Hepatocyte (in vitro differentiated cells): ENCODE results near the gene THSD4. TPM values are rescaled to one million over a fixed set of nuclear protein-coding genes. Genes with fewer than 3 reads are reported as not detected.

Source experiments
- DNase-seq: peaks from one replicate; pipeline ENCODE4 v3.0.0-alpha.2; 2016; ENCODE audit warnings: low spot score
- H2AFZ ChIP-seq: fragments of 200-600 bp; sonication (generic); 2 replicates; pipeline ENCODE4 v1.6.0; 2016; ENCODE audit warnings: antibody characterized with exemption, mild to moderate bottlenecking
- H3K27ac ChIP-seq: fragments of 200-600 bp; sonication (generic); 2 replicates; pipeline ENCODE4 v1.5.1; 2016; ENCODE audit warnings: mild to moderate bottlenecking
- H3K27me3 ChIP-seq: fragments of 200-600 bp; sonication (generic); 2 replicates; pipeline ENCODE4 v1.6.1; 2016
- H3K36me3 ChIP-seq: fragments of 200-600 bp; sonication (generic); replicated peaks from 2 replicates; pipeline ENCODE4 v1.5.1; 2016; ENCODE audit warnings: low read depth; ENCODE audit not compliant: insufficient read depth
- H3K4me1 ChIP-seq: fragments of 200-600 bp; sonication (generic); 2 replicates; pipeline ENCODE4 v1.5.1; 2016; ENCODE audit warnings: mild to moderate bottlenecking, moderate library complexity; ENCODE audit not compliant: insufficient read depth
- H3K4me2 ChIP-seq: fragments of 200-600 bp; sonication (generic); 2 replicates; pipeline ENCODE4 v1.6.0; 2016
- H3K4me3 ChIP-seq: fragments of 200-600 bp; sonication (generic); 2 replicates; pipeline ENCODE4 v1.5.1; 2016; ENCODE audit warnings: mild to moderate bottlenecking
- H3K79me2 ChIP-seq: fragments of 200-600 bp; sonication (generic); 2 replicates; pipeline ENCODE4 v1.6.0; 2017; ENCODE audit warnings: mild to moderate bottlenecking
- H3K9me2 ChIP-seq: fragments of 200-600 bp; sonication (generic); replicated peaks from 2 replicates; pipeline ENCODE4 v1.6.0; 2017; ENCODE audit warnings: mild to moderate bottlenecking; ENCODE audit not compliant: insufficient read depth
- H3K9me3 ChIP-seq: fragments of 200-600 bp; sonication (generic); 2 replicates; pipeline ENCODE4 v1.5.1; 2016; ENCODE audit warnings: low read depth, mild to moderate bottlenecking
- H4K20me1 ChIP-seq: fragments of 200-600 bp; sonication (generic); 2 replicates; pipeline ENCODE4 v1.6.0; 2016; ENCODE audit warnings: mild to moderate bottlenecking; ENCODE audit not compliant: insufficient read depth, poor library complexity, severe bottlenecking
- EZH2 ChIP-seq: fragments of 200-600 bp; sonication (generic); IDR thresholded peaks from 2 replicates; pipeline ENCODE4 v1.6.1; 2016; ENCODE audit warnings: antibody characterized with exemption, mild to moderate bottlenecking, borderline replicate concordance
- EZH2phosphoT487 ChIP-seq: fragments of 200-600 bp; sonication (generic); IDR thresholded peaks from one replicate; pipeline ENCODE4 v1.6.1; 2018; ENCODE audit warnings: antibody characterized with exemption, mild to moderate bottlenecking, low read depth, moderate library complexity; ENCODE audit not compliant: unreplicated experiment, severe bottlenecking
- WGBS: methylation state at CpG from one replicate; pipeline ENCODE4 v1.1.6; 2016; ENCODE audit warnings: low lambda C conversion rate; ENCODE audit errors: missing lambda C conversion rate; 5-methylcytosine and 5-hydroxymethylcytosine counted together
- polyA plus RNA-seq: library from polyadenylated mRNA; unstranded; fragments of >200 nt; fragmentation: Nextera tagmentation; extraction: Ambion mirVana; gene quantifications from 2 replicates; pipeline ENCODE4 v1.2.1, GENCODE V29; 2016
- total RNA-seq: library from RNA; depleted of rRNA; stranded (reverse); fragments of >200 nt; gene quantifications from 2 replicates; pipeline ENCODE4 v1.2.3, GENCODE V29; 2014
- TF ChIP-seq, protein P1 (sequence below): fragments of 200-600 bp; sonication (generic); IDR thresholded peaks from 2 replicates; pipeline ENCODE4 v1.5.1; 2016; ENCODE audit warnings: antibody characterized with exemption, mild to moderate bottlenecking; ENCODE audit not compliant: poor library complexity

The THSD4 gene
- total and polyA plus RNA-seq, 2 experiments from 2014 or later: 4.3 to 7.0 TPM

DNA sequence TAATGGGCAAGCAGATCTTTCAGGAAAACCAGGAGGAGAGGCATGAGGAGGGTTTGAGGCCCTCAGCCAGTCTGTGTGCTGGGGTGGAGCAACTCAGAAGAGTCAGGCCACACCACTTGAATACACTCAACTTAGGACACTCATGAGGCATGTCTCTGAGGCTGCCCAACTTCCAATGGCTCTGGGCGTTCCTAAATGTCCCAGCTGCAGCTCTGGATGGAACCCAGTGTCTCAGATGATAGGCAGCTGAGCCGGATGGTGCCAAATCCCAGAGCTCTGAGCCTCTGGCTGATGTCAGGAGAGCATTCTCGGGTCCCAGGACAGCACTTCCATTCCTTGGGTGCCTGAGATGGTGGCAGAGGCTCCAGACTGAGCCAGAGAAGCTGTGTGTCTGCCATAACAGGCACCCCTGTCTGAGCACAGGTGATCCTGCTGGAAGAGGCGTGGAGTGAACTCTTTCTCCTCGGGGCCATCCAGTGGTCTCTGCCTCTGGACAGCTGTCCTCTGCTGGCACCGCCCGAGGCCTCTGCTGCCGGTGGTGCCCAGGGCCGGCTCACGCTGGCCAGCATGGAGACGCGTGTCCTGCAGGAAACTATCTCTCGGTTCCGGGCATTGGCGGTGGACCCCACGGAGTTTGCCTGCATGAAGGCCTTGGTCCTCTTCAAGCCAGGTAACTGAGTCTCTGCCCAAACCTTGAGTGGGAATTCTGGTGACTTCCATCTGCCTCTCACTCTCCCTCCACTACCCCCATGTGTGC is 697.9 kb downstream of the THSD4 start:
- Histone ChIP-seq H3K4me1 (no peaks in the 10 kb centered on the region), H3K79me2 (no peaks in the 10 kb centered on the region), H3K9me3 (no peaks in the 10 kb centered on the region), H2AFZ (no peak overlapping the region), H4K20me1 (no peaks in the 10 kb centered on the region), H3K27me3 (no peaks in the 10 kb centered on the region), H3K4me2 (no peak overlapping the region), H3K27ac (no peak overlapping the region), H3K9me2 (no peaks in the 10 kb centered on the region), H3K4me3 (no peak overlapping the region), H3K36me3 (no peaks in the 10 kb centered on the region)
- TF ChIP-seq, protein P1, sequence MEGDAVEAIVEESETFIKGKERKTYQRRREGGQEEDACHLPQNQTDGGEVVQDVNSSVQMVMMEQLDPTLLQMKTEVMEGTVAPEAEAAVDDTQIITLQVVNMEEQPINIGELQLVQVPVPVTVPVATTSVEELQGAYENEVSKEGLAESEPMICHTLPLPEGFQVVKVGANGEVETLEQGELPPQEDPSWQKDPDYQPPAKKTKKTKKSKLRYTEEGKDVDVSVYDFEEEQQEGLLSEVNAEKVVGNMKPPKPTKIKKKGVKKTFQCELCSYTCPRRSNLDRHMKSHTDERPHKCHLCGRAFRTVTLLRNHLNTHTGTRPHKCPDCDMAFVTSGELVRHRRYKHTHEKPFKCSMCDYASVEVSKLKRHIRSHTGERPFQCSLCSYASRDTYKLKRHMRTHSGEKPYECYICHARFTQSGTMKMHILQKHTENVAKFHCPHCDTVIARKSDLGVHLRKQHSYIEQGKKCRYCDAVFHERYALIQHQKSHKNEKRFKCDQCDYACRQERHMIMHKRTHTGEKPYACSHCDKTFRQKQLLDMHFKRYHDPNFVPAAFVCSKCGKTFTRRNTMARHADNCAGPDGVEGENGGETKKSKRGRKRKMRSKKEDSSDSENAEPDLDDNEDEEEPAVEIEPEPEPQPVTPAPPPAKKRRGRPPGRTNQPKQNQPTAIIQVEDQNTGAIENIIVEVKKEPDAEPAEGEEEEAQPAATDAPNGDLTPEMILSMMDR: no peak
- TF ChIP-seq EZH2: no peak
- TF ChIP-seq EZH2phosphoT487: no peak
- WGBS: 97% methylated on average over 16 of the region's 16 CpGs
- no peak for DNase-seq

DNA sequence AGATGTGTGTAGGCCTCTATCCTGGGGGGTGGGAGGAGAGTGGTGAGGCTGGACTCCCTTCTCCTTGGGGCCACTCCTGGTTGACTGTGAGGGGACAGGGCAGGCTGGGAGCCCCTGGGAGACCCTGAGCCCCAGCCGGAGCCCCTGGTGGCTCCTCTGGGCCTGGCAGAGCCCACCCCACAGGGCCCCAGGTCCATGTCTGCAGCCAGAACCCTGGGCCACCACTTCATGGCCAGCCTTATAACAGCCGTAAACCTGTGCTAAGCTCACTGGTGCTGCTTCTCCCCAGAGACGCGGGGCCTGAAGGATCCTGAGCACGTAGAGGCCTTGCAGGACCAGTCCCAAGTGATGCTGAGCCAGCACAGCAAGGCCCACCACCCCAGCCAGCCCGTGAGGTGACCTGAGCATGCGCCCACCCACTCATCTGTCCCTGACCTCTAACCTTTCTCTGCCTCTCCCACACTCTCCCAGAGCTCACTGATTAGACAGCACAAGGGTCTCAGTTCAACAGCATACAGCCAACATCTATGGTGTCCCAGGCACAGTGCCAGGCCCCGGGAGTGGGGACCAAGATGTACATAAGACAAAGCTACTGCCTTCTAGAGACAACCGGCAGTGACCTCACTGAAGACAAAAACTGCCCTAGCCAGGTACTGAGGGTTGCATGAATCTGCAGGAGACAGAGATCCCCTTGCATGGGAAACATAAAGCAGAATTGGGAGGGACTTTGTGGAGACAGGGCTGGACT is 698.6 kb downstream of the THSD4 start:
- Histone ChIP-seq H3K27ac (no peak overlapping the region), H2AFZ (no peak overlapping the region), H3K9me2 (no peaks in the 10 kb centered on the region), H3K27me3 (no peaks in the 10 kb centered on the region), H3K79me2 (no peaks in the 10 kb centered on the region), H3K9me3 (no peaks in the 10 kb centered on the region), H3K4me2 (no peak overlapping the region), H3K36me3 (no peaks in the 10 kb centered on the region), H3K4me1 (no peaks in the 10 kb centered on the region), H4K20me1 (no peaks in the 10 kb centered on the region), H3K4me3 (no peak overlapping the region)
- 90% methylated on average over 9 of the region's 9 CpGs for WGBS
- DNase-seq: no peak
- TF ChIP-seq EZH2phosphoT487: no peak
- TF ChIP-seq, protein P1: no peak
- no peak for TF ChIP-seq EZH2

DNA sequence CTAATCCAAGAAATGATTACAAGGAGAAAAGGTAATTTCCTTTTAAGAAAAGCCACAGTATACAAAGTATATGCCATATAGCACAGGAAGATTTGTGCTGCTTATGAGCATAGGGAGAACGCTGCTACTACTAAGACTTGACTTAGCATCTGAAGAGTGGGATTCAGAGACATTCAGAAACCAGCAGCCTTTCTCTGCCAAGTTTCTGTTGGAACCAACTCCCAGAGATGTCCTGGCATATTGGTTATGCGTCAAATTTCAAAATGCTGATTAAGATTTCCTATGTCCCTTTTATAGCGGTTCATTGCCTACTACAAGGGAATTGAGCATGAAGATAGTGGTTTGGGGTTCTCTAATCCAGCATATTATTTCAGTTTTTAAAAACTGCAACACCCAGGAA is 700.0 kb downstream of the THSD4 start:
- Histone ChIP-seq H3K27me3 (no peaks in the 10 kb centered on the region), H3K4me1 (no peaks in the 10 kb centered on the region), H3K27ac (no peak overlapping the region), H3K9me2 (no peaks in the 10 kb centered on the region), H3K79me2 (no peaks in the 10 kb centered on the region), H2AFZ (no peak overlapping the region), H4K20me1 (no peaks in the 10 kb centered on the region), H3K36me3 (no peaks in the 10 kb centered on the region), H3K4me2 (no peak overlapping the region), H3K9me3 (no peaks in the 10 kb centered on the region), H3K4me3 (no peak overlapping the region)
- 99% methylated on average over 3 of the region's 3 CpGs for WGBS
- TF ChIP-seq EZH2phosphoT487 (no peak), EZH2 (no peak)
- TF ChIP-seq, protein P1: no peak
- no peak for DNase-seq
